Measurements from ENCODE around the gene ATRN. TPM values are rescaled to one million over a fixed set of nuclear protein-coding genes. Genes with fewer than 3 reads are reported as not detected.

ATRN gene
- total and polyA plus RNA-seq, 2 experiments from 2014 or later = 2.2 to 18.3 TPM

GRCh38 chr20:3430376-3431069, 40.3 kb upstream of the ATRN start:
- H3K4me1 Mint-ChIP-seq = peaks cover 3% of the 10 kb centered on the region; the same call in 2 of the 3 replicates
- Histone ChIP-seq H3K27me3 (ENCODE audit: insufficient read depth) (no peaks in the 10 kb centered on the region), H3K4me1 (ENCODE audit: insufficient read depth) (no peaks in the 10 kb centered on the region), H3K36me3 (ENCODE audit: insufficient read depth) (no peaks in the 10 kb centered on the region), H3K4me2 (no peak overlapping the region), H2AFZ (no peak overlapping the region), H3K4me3 (no peak overlapping the region), H3F3A (replicated peaks; ENCODE audit: low read depth) (no peaks in the 10 kb centered on the region), H3K27ac (ENCODE audit: low read depth) (no peak overlapping the region), H3K9me2 (ENCODE audit: insufficient read depth) (no peaks in the 10 kb centered on the region; the same call in 1 of the 2 replicates), H3K79me2 (replicated peaks; ENCODE audit: insufficient read depth) (no peaks in the 10 kb centered on the region), H4K20me1 (replicated peaks; ENCODE audit: insufficient read depth) (no peaks in the 10 kb centered on the region)
- TF ChIP-seq, protein P1, sequence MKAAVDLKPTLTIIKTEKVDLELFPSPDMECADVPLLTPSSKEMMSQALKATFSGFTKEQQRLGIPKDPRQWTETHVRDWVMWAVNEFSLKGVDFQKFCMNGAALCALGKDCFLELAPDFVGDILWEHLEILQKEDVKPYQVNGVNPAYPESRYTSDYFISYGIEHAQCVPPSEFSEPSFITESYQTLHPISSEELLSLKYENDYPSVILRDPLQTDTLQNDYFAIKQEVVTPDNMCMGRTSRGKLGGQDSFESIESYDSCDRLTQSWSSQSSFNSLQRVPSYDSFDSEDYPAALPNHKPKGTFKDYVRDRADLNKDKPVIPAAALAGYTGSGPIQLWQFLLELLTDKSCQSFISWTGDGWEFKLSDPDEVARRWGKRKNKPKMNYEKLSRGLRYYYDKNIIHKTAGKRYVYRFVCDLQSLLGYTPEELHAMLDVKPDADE (IDR thresholded peaks at IDR 0.05) = no peak
- TF ChIP-seq ZNF114 (CRISPR knock-in tag; IDR thresholded peaks at IDR 0.05) (no peak), JUNB (IDR thresholded peaks at IDR 0.05; ENCODE audit: unreplicated experiment) (no peak), ZNF331 (CRISPR knock-in tag; IDR thresholded peaks at IDR 0.05; ENCODE audit: low read depth) (no peak), EZH2 (IDR thresholded peaks at IDR 0.05; ENCODE audit: low read depth, unreplicated experiment) (no peak), POLR2AphosphoS5 (IDR thresholded peaks at IDR 0.05; ENCODE audit: low read depth) (no peak), CREB1 (CRISPR knock-in tag; IDR thresholded peaks at IDR 0.05; ENCODE audit: low read depth) (no peak), STAT1 (IDR thresholded peaks at IDR 0.05; ENCODE audit: unreplicated experiment) (no peak), ZNF462 (CRISPR knock-in tag; IDR thresholded peaks at IDR 0.05) (no peak), NANOG (IDR thresholded peaks at IDR 0.05; ENCODE audit: borderline replicate concordance) (no peak), EZH2phosphoT487 (IDR thresholded peaks at IDR 0.05; ENCODE audit: unreplicated experiment) (no peak), CTCF (conservative IDR thresholded peaks at IDR 0.05; ENCODE audit: low read depth in 2 of 2) (no peak)
- TF ChIP-seq, protein P2, sequence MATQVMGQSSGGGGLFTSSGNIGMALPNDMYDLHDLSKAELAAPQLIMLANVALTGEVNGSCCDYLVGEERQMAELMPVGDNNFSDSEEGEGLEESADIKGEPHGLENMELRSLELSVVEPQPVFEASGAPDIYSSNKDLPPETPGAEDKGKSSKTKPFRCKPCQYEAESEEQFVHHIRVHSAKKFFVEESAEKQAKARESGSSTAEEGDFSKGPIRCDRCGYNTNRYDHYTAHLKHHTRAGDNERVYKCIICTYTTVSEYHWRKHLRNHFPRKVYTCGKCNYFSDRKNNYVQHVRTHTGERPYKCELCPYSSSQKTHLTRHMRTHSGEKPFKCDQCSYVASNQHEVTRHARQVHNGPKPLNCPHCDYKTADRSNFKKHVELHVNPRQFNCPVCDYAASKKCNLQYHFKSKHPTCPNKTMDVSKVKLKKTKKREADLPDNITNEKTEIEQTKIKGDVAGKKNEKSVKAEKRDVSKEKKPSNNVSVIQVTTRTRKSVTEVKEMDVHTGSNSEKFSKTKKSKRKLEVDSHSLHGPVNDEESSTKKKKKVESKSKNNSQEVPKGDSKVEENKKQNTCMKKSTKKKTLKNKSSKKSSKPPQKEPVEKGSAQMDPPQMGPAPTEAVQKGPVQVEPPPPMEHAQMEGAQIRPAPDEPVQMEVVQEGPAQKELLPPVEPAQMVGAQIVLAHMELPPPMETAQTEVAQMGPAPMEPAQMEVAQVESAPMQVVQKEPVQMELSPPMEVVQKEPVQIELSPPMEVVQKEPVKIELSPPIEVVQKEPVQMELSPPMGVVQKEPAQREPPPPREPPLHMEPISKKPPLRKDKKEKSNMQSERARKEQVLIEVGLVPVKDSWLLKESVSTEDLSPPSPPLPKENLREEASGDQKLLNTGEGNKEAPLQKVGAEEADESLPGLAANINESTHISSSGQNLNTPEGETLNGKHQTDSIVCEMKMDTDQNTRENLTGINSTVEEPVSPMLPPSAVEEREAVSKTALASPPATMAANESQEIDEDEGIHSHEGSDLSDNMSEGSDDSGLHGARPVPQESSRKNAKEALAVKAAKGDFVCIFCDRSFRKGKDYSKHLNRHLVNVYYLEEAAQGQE (IDR thresholded peaks at IDR 0.05; ENCODE audit: unreplicated experiment) = no peak
- H3K27me3 Mint-ChIP-seq (ENCODE audit: insufficient read depth, low read depth, poor library complexity) = peaks cover 2% of the 10 kb centered on the region
- H3K27ac Mint-ChIP-seq = no peak overlapping the region
- ATAC-seq (no peak), DNase-seq (ENCODE audit: low spot score) (no peak)
- H3K4me3 Mint-ChIP-seq = no peak overlapping the region
- no peaks in the 10 kb centered on the region for H3K36me3 Mint-ChIP-seq (ENCODE audit: low read depth)
- no peaks in the 10 kb centered on the region for H3K9me3 Mint-ChIP-seq
